Measurements from ENCODE around the gene A3GALT2.

A3GALT2 gene

GRCh38 chr1:33305816-33306652 is 14.9 kb downstream of the A3GALT2 start:
- Histone ChIP-seq H3K36me3 (ENCODE audit: control insufficient read depth, insufficient read depth, low read length) (no peaks in the 10 kb centered on the region), H3K27ac (no peak overlapping the region), H3K9me3 (ENCODE audit: control insufficient read depth, low read length) (no peaks in the 10 kb centered on the region), H3K27me3 (ENCODE audit: control insufficient read depth, insufficient read depth, low read length) (no peaks in the 10 kb centered on the region), H3K4me1 (peaks cover 2% of the 10 kb centered on the region), H3K4me2 (ENCODE audit: low read length) (no peak overlapping the region), H3K9ac (no peak overlapping the region), H3K79me2 (no peaks in the 10 kb centered on the region), H3K4me3 (ENCODE audit: low read depth, low read length) (no peak overlapping the region), H2AFZ (peak overlapping the region; percentile 45)
- no peak for TF ChIP-seq CTCF (IDR thresholded peaks at IDR 0.05)

- Histone ChIP-seq H3K27me3 (ENCODE audit: control insufficient read depth, insufficient read depth, low read length) (no peaks in the 10 kb centered on the region), H3K4me2 (ENCODE audit: low read length) (no peak overlapping the region), H3K79me2 (no peaks in the 10 kb centered on the region), H3K4me3 (ENCODE audit: low read depth, low read length) (no peak overlapping the region), H3K4me1 (peaks cover 4% of the 10 kb centered on the region), H3K9me3 (ENCODE audit: control insufficient read depth, low read length) (no peaks in the 10 kb centered on the region), H3K36me3 (ENCODE audit: control insufficient read depth, insufficient read depth, low read length) (no peaks in the 10 kb centered on the region), H3K27ac (no peak overlapping the region), H2AFZ (no peak overlapping the region), H3K9ac (no peak overlapping the region)
- TF ChIP-seq CTCF (IDR thresholded peaks at IDR 0.05) = no peak
Measured at GRCh38 chr1:33305016-33305415, 15.9 kb downstream of the A3GALT2 start.

GRCh38 chr1:33302325-33302724 is 18.6 kb downstream of the A3GALT2 start:
- H3K9me3 ChIP-seq (ENCODE audit: control insufficient read depth, low read length) = no peaks in the 10 kb centered on the region
- no peak for TF ChIP-seq CTCF (IDR thresholded peaks at IDR 0.05)
- H3K27ac ChIP-seq = no peak overlapping the region
- peaks cover 4% of the 10 kb centered on the region for H3K4me1 ChIP-seq
- no peaks in the 10 kb centered on the region for H3K79me2 ChIP-seq
- H3K4me3 ChIP-seq (ENCODE audit: low read depth, low read length) = no peak overlapping the region
- H3K36me3 ChIP-seq (ENCODE audit: control insufficient read depth, insufficient read depth, low read length) = no peaks in the 10 kb centered on the region
- H3K9ac ChIP-seq = no peak overlapping the region
- no peaks in the 10 kb centered on the region for H3K27me3 ChIP-seq (ENCODE audit: control insufficient read depth, insufficient read depth, low read length)
- H2AFZ ChIP-seq = no peak overlapping the region
- no peak overlapping the region for H3K4me2 ChIP-seq (ENCODE audit: low read length)

- Histone ChIP-seq H3K4me3 (ENCODE audit: low read depth, low read length) (no peak overlapping the region), H3K9me3 (ENCODE audit: control insufficient read depth, low read length) (no peaks in the 10 kb centered on the region), H3K27me3 (ENCODE audit: control insufficient read depth, insufficient read depth, low read length) (no peaks in the 10 kb centered on the region), H3K27ac (no peak overlapping the region), H3K79me2 (no peaks in the 10 kb centered on the region), H3K4me2 (ENCODE audit: low read length) (no peak overlapping the region), H3K4me1 (peaks cover 4% of the 10 kb centered on the region), H2AFZ (no peak overlapping the region), H3K36me3 (ENCODE audit: control insufficient read depth, insufficient read depth, low read length) (no peaks in the 10 kb centered on the region), H3K9ac (no peak overlapping the region)
- TF ChIP-seq CTCF (IDR thresholded peaks at IDR 0.05) = no peak
Measured at GRCh38 chr1:33301273-33301984, 19.5 kb downstream of the A3GALT2 start.

Data from parathyroid adenoma (tissue), 2 donors.